Lower leg skin (tissue), 3 donors: Measurements from ENCODE around the gene COL24A1.

Source experiments
- POLR2A ChIP-seq, 2 donors: fragments of 450-650 bp; IDR thresholded peaks; one replicate each; pipeline ENCODE4 v1.6.1; 2016 to 2017; ENCODE audit warnings: antibody characterized with exemption in 2 of 2, mild to moderate bottlenecking in 1 of 2, moderate library complexity in 1 of 2
- TF ChIP-seq, protein P1 (sequence below), 3 donors: fragments of 450-650 bp; IDR thresholded peaks; one replicate each; pipeline ENCODE4 v1.5.1; 2016; ENCODE audit warnings: antibody characterized with exemption in 3 of 3, mild to moderate bottlenecking in 3 of 3, moderate library complexity in 2 of 3

- TF ChIP-seq, protein P1, sequence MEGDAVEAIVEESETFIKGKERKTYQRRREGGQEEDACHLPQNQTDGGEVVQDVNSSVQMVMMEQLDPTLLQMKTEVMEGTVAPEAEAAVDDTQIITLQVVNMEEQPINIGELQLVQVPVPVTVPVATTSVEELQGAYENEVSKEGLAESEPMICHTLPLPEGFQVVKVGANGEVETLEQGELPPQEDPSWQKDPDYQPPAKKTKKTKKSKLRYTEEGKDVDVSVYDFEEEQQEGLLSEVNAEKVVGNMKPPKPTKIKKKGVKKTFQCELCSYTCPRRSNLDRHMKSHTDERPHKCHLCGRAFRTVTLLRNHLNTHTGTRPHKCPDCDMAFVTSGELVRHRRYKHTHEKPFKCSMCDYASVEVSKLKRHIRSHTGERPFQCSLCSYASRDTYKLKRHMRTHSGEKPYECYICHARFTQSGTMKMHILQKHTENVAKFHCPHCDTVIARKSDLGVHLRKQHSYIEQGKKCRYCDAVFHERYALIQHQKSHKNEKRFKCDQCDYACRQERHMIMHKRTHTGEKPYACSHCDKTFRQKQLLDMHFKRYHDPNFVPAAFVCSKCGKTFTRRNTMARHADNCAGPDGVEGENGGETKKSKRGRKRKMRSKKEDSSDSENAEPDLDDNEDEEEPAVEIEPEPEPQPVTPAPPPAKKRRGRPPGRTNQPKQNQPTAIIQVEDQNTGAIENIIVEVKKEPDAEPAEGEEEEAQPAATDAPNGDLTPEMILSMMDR (IDR thresholded peaks at IDR 0.05), result no peak
- no peak for TF ChIP-seq POLR2A (IDR thresholded peaks at IDR 0.05)
Observed at GRCh38 chr1:85940656-85941306, 215.8 kb downstream of the COL24A1 start.
